Esophagus squamous epithelium (tissue), 4 donors: Measurements from ENCODE around the gene USP21.

Experiments used
- CTCF ChIP-seq, 6 experiments: fragments of 450-650 bp in 4 of 6; fragments of 200-600 bp in 2 of 6; sonication (generic) in 2 of 6; IDR thresholded peaks; one replicate each; pipeline ENCODE4 v1.5.1; 2016 to 2019; ENCODE audit warnings: antibody characterized with exemption in 6 of 6, mild to moderate bottlenecking in 4 of 6, moderate library complexity in 4 of 6
- POLR2A ChIP-seq, 4 donors: fragments of 450-650 bp; IDR thresholded peaks; one replicate each; pipeline ENCODE4 v1.6.1; 2017; ENCODE audit warnings: antibody characterized with exemption in 4 of 4, mild to moderate bottlenecking in 4 of 4, moderate library complexity in 3 of 4

GRCh38 chr1:161172776-161173376 is 13.6 kb downstream of the USP21 start:
- TF ChIP-seq CTCF (IDR thresholded peaks at IDR 0.05) (no peak), POLR2A (IDR thresholded peaks at IDR 0.05) (no peak)
